ENCODE results near the gene VCAM1. TPM values are rescaled to one million over a fixed set of nuclear protein-coding genes. Genes with fewer than 3 reads are reported as not detected.
A peak's percentile ranks its signal among the peaks of the same experiment; 100 is the strongest.

Gene VCAM1
- total and polyA plus RNA-seq, 9 of the 15 experiments (the other 6 are each of a cell fraction or from before 2014, with no cell fraction given), result 0.04 to 0.13 TPM; not detected in 7

DNA sequence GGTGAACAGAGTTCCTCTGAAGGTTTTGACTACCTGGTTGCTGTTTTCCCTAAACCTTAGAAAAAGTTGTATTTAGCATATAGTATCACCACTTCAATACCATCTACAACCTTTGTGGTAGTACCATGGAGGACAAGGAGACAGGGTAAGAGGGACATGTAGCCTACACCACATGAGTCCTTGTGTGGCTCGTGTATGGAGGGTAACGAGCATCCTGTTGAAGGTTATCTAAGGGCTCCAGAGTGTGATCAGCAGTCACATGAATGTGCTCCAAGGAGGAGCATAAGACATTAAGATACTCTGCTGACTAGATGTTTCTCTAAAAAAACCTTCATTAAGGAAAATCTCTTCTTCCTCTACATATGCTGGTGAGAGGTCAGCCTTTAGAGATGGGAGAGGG is 67.3 kb downstream of the VCAM1 start:
- H3K9ac ChIP-seq (ENCODE audit: insufficient read depth in 1 of 2, low read depth in 2 of 2, low read length in 2 of 2), result no peak overlapping the region
- 4% methylated on average over 2 of the region's 2 CpGs for WGBS (ENCODE audit: insufficient coverage, low coverage, missing lambda C conversion rate)
- H3K4me3 ChIP-seq, result no peak overlapping the region
- no peaks in the 10 kb centered on the region for H4K20me1 ChIP-seq (replicated peaks; ENCODE audit: control insufficient read depth, insufficient read depth, low read length)
- peak; percentile 49 for FAIRE-seq
- POLR2A ChIA-PET, result no interaction called here
- in situ Hi-C loops (cut with MboI) (no loop called here), intact Hi-C loops (cut with micrococcal nuclease) (loop anchor here (2.0 kb wide), 1 partner anchor 30 kb away; no protein-coding TSS in a partner anchor)
- H3K27ac ChIP-seq (ENCODE audit: extremely low read depth, low read depth, low read length), result peak overlapping the region; percentile 93
- peak; percentile 75 for ATAC-seq
- H3K4me2 ChIP-seq (ENCODE audit: insufficient read depth, low read length), result peak overlapping the region; percentile 42; the same call in 1 of the 2 replicates
- peak overlapping the region; percentile 92 for H2AFZ ChIP-seq (ENCODE audit: low read depth, low read length)
- H3K4me1 ChIP-seq (replicated peaks in 1 of 2; ENCODE audit: control insufficient read depth in 2 of 2, insufficient read depth in 2 of 2, low read length in 2 of 2), result peaks cover 0 to 16% of the 10 kb centered on the region in 2 experiments; a peak in 3 of 5 replicates
- H3K27me3 ChIP-seq (ENCODE audit: control insufficient read depth in 2 of 2, insufficient read depth in 2 of 2, low read length in 2 of 2), result no peaks in the 10 kb centered on the region
- H3K9me1 ChIP-seq (ENCODE audit: control insufficient read depth, insufficient read depth, low read length), result no peaks in the 10 kb centered on the region
- no peaks in the 10 kb centered on the region for H3K36me3 ChIP-seq (ENCODE audit: control insufficient read depth, insufficient read depth, low read length)
- CTCF ChIA-PET (ENCODE audit: low intra/inter-chr PET ratio), result no interaction called here
- no peaks in the 10 kb centered on the region for H3K9me3 ChIP-seq (replicated peaks; ENCODE audit: control insufficient read depth, insufficient read depth, low read depth, low read length)
- BruUV-seq (replicated peaks), result no TSS peak
- peak in 2 of 4 experiments; percentile 41 to 67 for DNase-seq (ENCODE audit: extremely low read depth in 1 of 4, low spot score in 3 of 4)
- no peaks in the 10 kb centered on the region for H3K79me2 ChIP-seq (ENCODE audit: control insufficient read depth, insufficient read depth, low read length)
- no peak for TF ChIP-seq ASH1L (IDR thresholded peaks at IDR 0.05; ENCODE audit: borderline replicate concordance, low read depth, partially characterized antibody)
- peak; percentile 64 for TF ChIP-seq CBFA2T3 (IDR thresholded peaks at IDR 0.05)
- no peak for TF ChIP-seq ETV5 (CRISPR knock-in tag; IDR thresholded peaks at IDR 0.05; ENCODE audit: low read depth)
- no peak for TF ChIP-seq SAP30 (IDR thresholded peaks at IDR 0.05; ENCODE audit: borderline replicate concordance, insufficient read depth, low read depth, low read length, poor library complexity, severe bottlenecking)
- TF ChIP-seq FOXP4 (CRISPR knock-in tag; IDR thresholded peaks at IDR 0.05; ENCODE audit: borderline replicate concordance), result no peak
- TF ChIP-seq RAD51 (IDR thresholded peaks at IDR 0.05; ENCODE audit: borderline replicate concordance, low read depth), result no peak
- 0 out of 2 replicates have a peak, but pooled peaks have one; percentile 19 for TF ChIP-seq LEF1 (IDR thresholded peaks at IDR 0.05)
- no peak for TF ChIP-seq ATF1 (CRISPR knock-in tag; IDR thresholded peaks at IDR 0.05)
- no peak for TF ChIP-seq ATF1 (tag; IDR thresholded peaks at IDR 0.05)
- TF ChIP-seq, protein P1, sequence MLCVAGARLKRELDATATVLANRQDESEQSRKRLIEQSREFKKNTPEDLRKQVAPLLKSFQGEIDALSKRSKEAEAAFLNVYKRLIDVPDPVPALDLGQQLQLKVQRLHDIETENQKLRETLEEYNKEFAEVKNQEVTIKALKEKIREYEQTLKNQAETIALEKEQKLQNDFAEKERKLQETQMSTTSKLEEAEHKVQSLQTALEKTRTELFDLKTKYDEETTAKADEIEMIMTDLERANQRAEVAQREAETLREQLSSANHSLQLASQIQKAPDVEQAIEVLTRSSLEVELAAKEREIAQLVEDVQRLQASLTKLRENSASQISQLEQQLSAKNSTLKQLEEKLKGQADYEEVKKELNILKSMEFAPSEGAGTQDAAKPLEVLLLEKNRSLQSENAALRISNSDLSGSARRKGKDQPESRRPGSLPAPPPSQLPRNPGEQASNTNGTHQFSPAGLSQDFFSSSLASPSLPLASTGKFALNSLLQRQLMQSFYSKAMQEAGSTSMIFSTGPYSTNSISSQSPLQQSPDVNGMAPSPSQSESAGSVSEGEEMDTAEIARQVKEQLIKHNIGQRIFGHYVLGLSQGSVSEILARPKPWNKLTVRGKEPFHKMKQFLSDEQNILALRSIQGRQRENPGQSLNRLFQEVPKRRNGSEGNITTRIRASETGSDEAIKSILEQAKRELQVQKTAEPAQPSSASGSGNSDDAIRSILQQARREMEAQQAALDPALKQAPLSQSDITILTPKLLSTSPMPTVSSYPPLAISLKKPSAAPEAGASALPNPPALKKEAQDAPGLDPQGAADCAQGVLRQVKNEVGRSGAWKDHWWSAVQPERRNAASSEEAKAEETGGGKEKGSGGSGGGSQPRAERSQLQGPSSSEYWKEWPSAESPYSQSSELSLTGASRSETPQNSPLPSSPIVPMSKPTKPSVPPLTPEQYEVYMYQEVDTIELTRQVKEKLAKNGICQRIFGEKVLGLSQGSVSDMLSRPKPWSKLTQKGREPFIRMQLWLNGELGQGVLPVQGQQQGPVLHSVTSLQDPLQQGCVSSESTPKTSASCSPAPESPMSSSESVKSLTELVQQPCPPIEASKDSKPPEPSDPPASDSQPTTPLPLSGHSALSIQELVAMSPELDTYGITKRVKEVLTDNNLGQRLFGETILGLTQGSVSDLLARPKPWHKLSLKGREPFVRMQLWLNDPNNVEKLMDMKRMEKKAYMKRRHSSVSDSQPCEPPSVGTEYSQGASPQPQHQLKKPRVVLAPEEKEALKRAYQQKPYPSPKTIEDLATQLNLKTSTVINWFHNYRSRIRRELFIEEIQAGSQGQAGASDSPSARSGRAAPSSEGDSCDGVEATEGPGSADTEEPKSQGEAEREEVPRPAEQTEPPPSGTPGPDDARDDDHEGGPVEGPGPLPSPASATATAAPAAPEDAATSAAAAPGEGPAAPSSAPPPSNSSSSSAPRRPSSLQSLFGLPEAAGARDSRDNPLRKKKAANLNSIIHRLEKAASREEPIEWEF (CRISPR knock-in tag; IDR thresholded peaks at IDR 0.05), result no peak
- TF ChIP-seq BACH1 (tag; IDR thresholded peaks at IDR 0.05), result no peak
- no peak for TF ChIP-seq SMAD2 (IDR thresholded peaks at IDR 0.05; ENCODE audit: low read depth, low read length)
- TF ChIP-seq YY1 (IDR thresholded peaks at IDR 0.05; ENCODE audit: borderline replicate concordance in 1 of 3, control insufficient read depth in 1 of 3, extremely low read depth in 1 of 3, insufficient read depth in 3 of 3, insufficient read length in 1 of 3, insufficient replicate concordance in 2 of 3, low read depth in 1 of 3, low read length in 2 of 3), result no peak
- TF ChIP-seq JUND (IDR thresholded peaks at IDR 0.05; ENCODE audit: borderline replicate concordance, low read depth, low read length), result no peak
- TF ChIP-seq JUND (tag; IDR thresholded peaks at IDR 0.05; ENCODE audit: borderline replicate concordance, low read depth, low read length), result peak; percentile 55; the same call in 2 of the 3 replicates
- TF ChIP-seq ETV1 (tag; conservative IDR thresholded peaks at IDR 0.05; ENCODE audit: low read depth), result peak; percentile 49; the same call in 1 of the 2 replicates

Measured in K562 (cell line).